Transverse colon (tissue), 4 donors: Measurements from ENCODE around the gene DZANK1.

Experiments used
- EP300 ChIP-seq: sonication (generic); formaldehyde crosslinking; IDR thresholded peaks from one replicate; pipeline ENCODE4 v1.6.1; 2017; ENCODE audit warnings: antibody characterized with exemption, low read depth
- POLR2A ChIP-seq: fragments of 450-650 bp; IDR thresholded peaks from one replicate; pipeline ENCODE4 v1.6.1; 2016; ENCODE audit warnings: antibody characterized with exemption, mild to moderate bottlenecking, moderate library complexity
- POLR2AphosphoS5 ChIP-seq, 3 donors: sonication (generic); formaldehyde crosslinking; IDR thresholded peaks; one replicate each; pipeline ENCODE4 v1.6.1; 2016; ENCODE audit warnings: antibody characterized with exemption in 3 of 3
- TF ChIP-seq, protein P1 (sequence below), 5 experiments: fragments of 200-600 bp in 3 of 5; fragments of 450-650 bp in 2 of 5; sonication (generic) in 3 of 5; IDR thresholded peaks; 1 replicate in 2 of 5; 2 replicates in 3 of 5; pipeline ENCODE4 v1.5.1; 2016 to 2017; ENCODE audit warnings: antibody characterized with exemption in 5 of 5, inconsistent platforms in 3 of 5, mild to moderate bottlenecking in 2 of 5, moderate library complexity in 1 of 5

DNA sequence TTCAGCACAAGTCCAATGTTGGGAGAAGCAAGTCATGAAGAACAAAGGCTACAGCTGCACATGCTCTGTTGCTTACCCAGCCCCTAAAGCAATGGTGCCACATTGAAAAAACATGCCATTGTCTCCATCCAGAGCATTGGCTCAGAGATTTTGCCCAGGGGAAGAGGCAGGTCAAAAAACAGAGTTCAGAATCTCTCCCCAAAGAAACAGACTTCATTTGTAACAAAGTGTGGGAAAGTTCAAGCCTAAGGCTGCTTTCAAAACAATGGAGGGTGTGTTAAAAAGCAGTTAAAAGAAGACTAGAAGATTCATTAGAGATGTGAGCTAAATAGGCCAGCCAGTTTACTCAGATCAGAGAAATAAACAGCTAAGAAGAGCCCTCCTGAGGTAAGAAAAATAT, 63.6 kb downstream of the DZANK1 start:
- TF ChIP-seq, protein P1, sequence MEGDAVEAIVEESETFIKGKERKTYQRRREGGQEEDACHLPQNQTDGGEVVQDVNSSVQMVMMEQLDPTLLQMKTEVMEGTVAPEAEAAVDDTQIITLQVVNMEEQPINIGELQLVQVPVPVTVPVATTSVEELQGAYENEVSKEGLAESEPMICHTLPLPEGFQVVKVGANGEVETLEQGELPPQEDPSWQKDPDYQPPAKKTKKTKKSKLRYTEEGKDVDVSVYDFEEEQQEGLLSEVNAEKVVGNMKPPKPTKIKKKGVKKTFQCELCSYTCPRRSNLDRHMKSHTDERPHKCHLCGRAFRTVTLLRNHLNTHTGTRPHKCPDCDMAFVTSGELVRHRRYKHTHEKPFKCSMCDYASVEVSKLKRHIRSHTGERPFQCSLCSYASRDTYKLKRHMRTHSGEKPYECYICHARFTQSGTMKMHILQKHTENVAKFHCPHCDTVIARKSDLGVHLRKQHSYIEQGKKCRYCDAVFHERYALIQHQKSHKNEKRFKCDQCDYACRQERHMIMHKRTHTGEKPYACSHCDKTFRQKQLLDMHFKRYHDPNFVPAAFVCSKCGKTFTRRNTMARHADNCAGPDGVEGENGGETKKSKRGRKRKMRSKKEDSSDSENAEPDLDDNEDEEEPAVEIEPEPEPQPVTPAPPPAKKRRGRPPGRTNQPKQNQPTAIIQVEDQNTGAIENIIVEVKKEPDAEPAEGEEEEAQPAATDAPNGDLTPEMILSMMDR (IDR thresholded peaks at IDR 0.05): no peak
- TF ChIP-seq POLR2A (no peak), EP300 (no peak), POLR2AphosphoS5 (IDR thresholded peaks at IDR 0.05) (no peak)
